ENCODE measurements around the gene PHACTR4.

- TF ChIP-seq POLR2A (IDR thresholded peaks at IDR 0.05) = peak in 1 of 3 donors; percentile 29
- TF ChIP-seq CTCF (IDR thresholded peaks at IDR 0.05) = no peak
Observed at GRCh38 chr1:28509705-28510272, 140.2 kb downstream of the PHACTR4 start.
